T-helper 17 cell (primary cell): ENCODE measurements around the gene MUC5B. TPM values are rescaled to one million over a fixed set of nuclear protein-coding genes. Genes with fewer than 3 reads are reported as not detected.
A peak's percentile ranks its signal among the peaks of the same experiment; 100 is the strongest.

Experiments
- ATAC-seq: fragments of 150-1000 bp; cut with Tn5 transposase; 2 replicates; pipeline ENCODE4 v1.10.0; 2021; ENCODE audit warnings: mild to moderate bottlenecking, moderate library complexity
- DNase-seq, 3 donors: peaks; one replicate each; pipeline versions ENCODE4 v3.0.0 to v3.0.0-alpha.2; 2020 to 2021
- H3K9me3 ChIP-seq: one replicate; pipeline ENCODE4 v1.7.0; 2013; ENCODE audit warnings: low read length, mild to moderate bottlenecking; ENCODE audit not compliant: control insufficient read depth, poor library complexity, severe bottlenecking
- H3K27ac Mint-ChIP-seq: one replicate; pipeline ENCODE4 v1.8.0; 2022; ENCODE audit warnings: mild to moderate bottlenecking, moderate library complexity, mixed read lengths
- H3K27me3 Mint-ChIP-seq: one replicate; pipeline ENCODE4 v1.8.0; 2022; ENCODE audit warnings: mixed read lengths
- H3K36me3 Mint-ChIP-seq: one replicate; pipeline ENCODE4 v1.8.0; 2022; ENCODE audit warnings: low read depth, mixed read lengths
- H3K4me1 Mint-ChIP-seq: one replicate; pipeline ENCODE4 v1.8.0; 2022; ENCODE audit warnings: mild to moderate bottlenecking, mixed read lengths
- H3K4me3 Mint-ChIP-seq: one replicate; pipeline ENCODE4 v1.8.0; 2022; ENCODE audit warnings: mild to moderate bottlenecking, moderate library complexity, mixed read lengths
- total RNA-seq, 4 donors: library from RNA in 2 of 4; stranded (reverse) in 2 of 4; gene quantifications; one replicate each; pipeline ENCODE4 v1.2.3 and lab custom pipeline; 2022 to 2026

Gene MUC5B
- total RNA-seq, 2 donors from 2014 or later, result not detected

DNA sequence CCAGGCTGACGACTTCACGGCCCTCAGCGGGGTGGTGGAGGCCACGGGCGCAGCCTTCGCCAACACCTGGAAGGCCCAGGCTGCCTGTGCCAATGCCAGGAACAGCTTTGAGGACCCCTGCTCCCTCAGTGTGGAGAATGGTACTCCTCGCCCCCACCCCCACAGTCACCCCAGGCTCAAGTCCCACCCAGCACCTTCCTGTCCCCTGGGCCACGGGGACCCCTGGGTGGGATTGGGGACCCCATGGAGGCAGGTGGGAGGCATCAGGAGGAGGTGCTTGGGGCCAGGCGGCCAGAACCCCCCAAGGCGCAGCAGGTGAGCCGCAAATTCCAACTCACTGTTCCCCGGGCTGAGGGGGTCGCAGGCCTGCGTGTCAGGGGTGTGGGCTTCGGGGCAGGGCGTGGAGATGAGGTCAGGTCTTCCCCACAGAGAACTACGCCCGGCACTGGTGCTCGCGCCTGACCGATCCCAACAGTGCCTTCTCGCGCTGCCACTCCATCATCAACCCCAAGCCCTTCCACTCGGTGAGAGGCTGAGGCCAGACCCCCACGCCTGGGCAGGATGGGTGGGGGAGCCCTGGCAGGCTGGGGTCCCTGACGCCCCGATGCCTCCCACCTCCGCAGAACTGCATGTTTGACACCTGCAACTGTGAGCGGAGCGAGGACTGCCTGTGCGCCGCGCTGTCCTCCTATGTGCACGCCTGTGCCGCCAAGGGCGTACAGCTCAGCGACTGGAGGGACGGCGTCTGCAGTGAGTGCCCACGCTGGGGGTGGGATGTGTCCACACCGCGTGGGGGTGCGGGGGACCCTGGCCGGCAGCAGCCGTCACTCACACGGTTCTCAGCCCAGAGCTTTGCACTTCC lies 9.4 kb downstream of the MUC5B start:
- DNase-seq (peak in 1 of 3 donors; percentile 7), ATAC-seq (no peak)
- no peaks in the 10 kb centered on the region for H3K9me3 ChIP-seq
- H3K4me1 Mint-ChIP-seq, result no peaks in the 10 kb centered on the region
- no peak overlapping the region for H3K27ac Mint-ChIP-seq
- H3K4me3 Mint-ChIP-seq, result no peak overlapping the region
- H3K27me3 Mint-ChIP-seq, result no peaks in the 10 kb centered on the region
- no peaks in the 10 kb centered on the region for H3K36me3 Mint-ChIP-seq

DNA sequence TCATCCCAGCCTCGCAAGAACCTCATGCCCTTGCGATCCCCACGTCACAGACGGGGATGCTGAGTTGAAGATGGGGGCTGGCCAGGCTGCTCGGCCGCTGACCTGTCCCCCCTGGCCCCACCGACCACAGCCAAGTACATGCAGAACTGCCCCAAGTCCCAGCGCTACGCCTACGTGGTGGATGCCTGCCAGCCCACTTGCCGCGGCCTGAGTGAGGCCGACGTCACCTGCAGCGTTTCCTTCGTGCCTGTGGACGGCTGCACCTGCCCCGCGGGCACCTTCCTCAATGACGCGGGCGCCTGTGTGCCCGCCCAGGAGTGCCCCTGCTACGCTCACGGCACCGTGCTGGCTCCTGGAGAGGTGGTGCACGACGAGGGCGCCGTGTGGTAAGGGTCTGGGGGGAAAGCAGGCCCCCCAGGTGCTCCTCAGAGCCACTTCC lies 10.0 kb downstream of the MUC5B start:
- H3K27ac Mint-ChIP-seq, result no peak overlapping the region
- peak in 1 of 3 donors; percentile 4 for DNase-seq

DNA sequence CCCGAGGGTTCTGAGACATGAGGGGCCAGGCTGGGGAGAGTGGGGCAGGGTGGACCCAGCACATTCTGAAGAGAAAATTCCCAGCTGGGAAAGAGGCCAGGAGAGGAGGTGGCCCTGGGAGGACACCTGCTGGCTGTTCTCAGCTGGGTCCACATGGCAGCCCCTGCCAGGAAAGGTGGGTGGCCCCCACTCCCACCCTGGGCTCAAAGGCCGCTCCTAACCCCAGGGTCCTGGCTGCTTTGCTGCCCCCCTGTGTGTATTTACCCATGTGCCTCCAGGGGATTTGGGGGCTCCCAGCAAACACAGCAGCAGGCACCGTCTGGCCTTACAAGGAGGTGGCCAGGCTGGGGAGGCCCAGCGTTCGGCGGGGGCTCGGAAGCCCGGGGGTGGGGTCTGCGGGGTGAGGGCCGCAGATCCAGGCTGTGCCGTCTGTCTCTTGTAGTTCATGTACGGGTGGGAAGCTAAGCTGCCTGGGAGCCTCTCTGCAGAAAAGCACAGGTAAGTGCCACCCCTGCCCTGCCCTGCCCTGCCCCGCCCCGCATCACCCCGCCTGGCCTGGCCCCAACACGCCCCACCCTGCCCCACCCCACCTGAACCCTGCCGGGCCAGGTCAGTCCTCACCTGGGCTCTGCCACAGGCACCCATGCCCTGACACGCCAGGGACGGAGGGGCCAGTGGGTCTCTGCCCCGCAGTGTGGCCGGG lies 10.6 kb downstream of the MUC5B start:
- Mint-ChIP-seq H3K27me3 (no peaks in the 10 kb centered on the region), H3K4me3 (no peak overlapping the region), H3K4me1 (no peaks in the 10 kb centered on the region), H3K36me3 (no peaks in the 10 kb centered on the region), H3K27ac (no peak overlapping the region)
- peak in 1 of 3 donors; percentile 6 for DNase-seq
- no peaks in the 10 kb centered on the region for H3K9me3 ChIP-seq
- ATAC-seq, result no peak

More for the DNA sequence above, 10.0 kb downstream of the MUC5B start:
- no peaks in the 10 kb centered on the region for H3K4me1 Mint-ChIP-seq
- no peaks in the 10 kb centered on the region for H3K36me3 Mint-ChIP-seq
- no peaks in the 10 kb centered on the region for H3K9me3 ChIP-seq
- no peaks in the 10 kb centered on the region for H3K27me3 Mint-ChIP-seq
- ATAC-seq, result no peak
- no peak overlapping the region for H3K4me3 Mint-ChIP-seq

DNA sequence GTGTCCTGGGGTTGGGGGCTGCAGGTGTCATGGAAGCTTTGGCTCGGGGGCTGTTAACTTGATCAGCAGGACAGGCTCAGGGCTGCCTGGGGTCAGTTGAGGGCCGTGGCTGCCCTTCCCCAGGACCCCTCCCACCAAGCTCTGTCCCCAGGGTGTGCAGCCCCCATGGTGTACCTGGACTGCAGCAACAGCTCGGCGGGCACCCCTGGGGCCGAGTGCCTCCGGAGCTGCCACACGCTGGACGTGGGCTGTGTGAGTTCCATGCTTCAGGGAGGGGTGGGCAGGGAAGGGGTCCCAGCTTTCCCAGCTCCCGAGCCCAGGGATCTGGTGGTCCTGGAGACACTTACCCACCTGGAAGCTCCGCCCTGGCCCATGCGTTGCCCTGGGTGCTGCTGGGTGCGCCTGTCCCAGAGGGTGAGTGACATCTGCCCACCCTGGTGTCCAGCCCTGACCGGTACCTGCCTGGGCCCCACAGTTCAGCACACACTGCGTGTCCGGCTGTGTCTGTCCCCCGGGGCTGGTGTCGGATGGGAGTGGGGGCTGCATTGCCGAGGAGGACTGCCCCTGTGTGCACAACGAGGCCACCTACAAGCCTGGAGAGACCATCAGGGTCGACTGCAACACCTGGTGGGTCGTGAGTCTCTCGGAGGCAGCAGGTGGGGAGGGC lies 11.3 kb downstream of the MUC5B start:
- Mint-ChIP-seq H3K4me1 (no peaks in the 10 kb centered on the region), H3K27me3 (no peaks in the 10 kb centered on the region), H3K27ac (no peak overlapping the region), H3K36me3 (no peaks in the 10 kb centered on the region), H3K4me3 (no peak overlapping the region)
- H3K9me3 ChIP-seq, result no peaks in the 10 kb centered on the region
- DNase-seq (peak in 1 of 3 donors; percentile 4), ATAC-seq (no peak)

DNA sequence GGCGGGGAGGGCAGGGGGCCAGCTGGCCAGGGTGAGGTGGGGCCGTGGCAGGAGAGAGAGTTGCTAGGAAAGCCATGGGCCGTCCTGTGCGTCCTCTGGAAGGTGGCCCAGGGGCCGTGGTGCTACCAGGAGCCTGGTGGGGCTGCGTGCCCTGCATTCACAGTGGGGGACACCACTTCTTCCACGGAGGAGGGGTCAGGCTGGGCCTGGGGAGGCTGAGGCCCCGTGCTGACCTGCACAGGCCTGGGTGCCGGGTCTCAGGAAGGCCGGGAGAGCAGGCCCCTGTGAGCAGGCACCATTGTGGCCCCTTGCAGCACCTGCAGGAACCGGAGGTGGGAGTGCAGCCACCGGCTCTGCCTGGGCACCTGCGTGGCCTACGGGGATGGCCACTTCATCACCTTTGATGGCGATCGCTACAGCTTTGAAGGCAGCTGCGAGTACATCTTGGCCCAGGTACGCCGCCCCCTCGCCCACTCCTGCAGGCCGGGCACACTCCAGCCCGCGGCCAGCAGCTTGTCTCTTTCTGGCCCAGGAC lies 12.0 kb downstream of the MUC5B start:
- no peaks in the 10 kb centered on the region for H3K9me3 ChIP-seq
- ATAC-seq (no peak), DNase-seq (peak in 1 of 3 donors; percentile 10)
- H3K36me3 Mint-ChIP-seq, result no peaks in the 10 kb centered on the region
- no peak overlapping the region for H3K4me3 Mint-ChIP-seq
- H3K27ac Mint-ChIP-seq, result no peak overlapping the region
- H3K27me3 Mint-ChIP-seq, result no peaks in the 10 kb centered on the region
- H3K4me1 Mint-ChIP-seq, result no peaks in the 10 kb centered on the region

DNA sequence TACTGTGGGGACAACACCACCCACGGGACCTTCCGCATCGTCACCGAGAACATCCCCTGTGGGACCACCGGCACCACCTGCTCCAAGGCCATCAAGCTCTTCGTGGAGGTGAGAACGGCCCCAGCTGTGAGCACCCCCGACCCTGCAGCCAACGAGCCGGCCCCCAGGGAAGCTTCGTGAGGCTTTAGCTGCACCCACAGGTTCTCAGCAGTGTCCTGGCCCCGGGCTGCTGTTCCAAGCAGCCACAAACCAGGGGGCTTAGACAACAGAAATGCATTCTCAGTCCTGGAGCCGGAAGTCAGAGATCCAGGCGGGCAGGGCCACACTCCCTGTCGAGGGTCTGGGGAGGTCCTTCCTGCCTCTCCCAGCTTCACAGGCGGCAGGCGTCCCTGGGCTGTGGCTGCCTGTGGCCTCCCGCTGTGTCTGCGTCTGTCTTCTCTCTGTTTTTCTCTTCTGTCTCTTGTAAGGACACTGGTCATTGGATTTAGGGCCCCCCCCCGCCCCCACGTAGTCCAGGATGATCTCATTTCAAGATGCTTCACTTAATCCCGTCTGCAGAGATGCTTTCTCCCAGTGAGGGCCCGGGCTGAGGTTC lies 12.5 kb downstream of the MUC5B start:
- DNase-seq (no peak), ATAC-seq (no peak)
- H3K9me3 ChIP-seq, result no peaks in the 10 kb centered on the region
- no peaks in the 10 kb centered on the region for H3K36me3 Mint-ChIP-seq
- H3K4me3 Mint-ChIP-seq, result no peak overlapping the region
- no peaks in the 10 kb centered on the region for H3K4me1 Mint-ChIP-seq
- no peak overlapping the region for H3K27ac Mint-ChIP-seq
- no peaks in the 10 kb centered on the region for H3K27me3 Mint-ChIP-seq

DNA sequence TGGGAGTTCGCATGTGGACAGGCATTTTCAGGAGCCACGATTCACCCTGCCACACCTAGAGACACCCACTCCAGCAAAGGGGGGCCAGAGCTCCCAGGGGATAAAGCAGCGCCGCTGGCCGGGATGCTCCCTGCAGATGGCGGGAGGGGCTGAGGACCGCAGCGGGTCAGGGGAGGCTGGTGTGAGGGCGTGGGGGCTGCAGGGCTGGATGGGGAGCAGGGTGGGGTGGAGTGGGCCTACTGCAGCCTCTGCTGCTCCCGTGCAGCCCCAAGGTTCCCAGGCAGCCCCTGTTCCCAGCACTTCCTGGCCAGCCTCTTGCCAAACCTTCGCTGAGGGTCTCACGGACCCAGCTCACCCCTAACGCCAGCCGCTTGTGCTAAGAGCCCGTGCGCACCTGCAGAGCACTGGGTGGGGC lies 13.0 kb downstream of the MUC5B start:
- Mint-ChIP-seq H3K36me3 (no peaks in the 10 kb centered on the region), H3K27me3 (no peaks in the 10 kb centered on the region), H3K4me1 (no peaks in the 10 kb centered on the region), H3K27ac (no peak overlapping the region), H3K4me3 (no peak overlapping the region)
- no peaks in the 10 kb centered on the region for H3K9me3 ChIP-seq
- DNase-seq (peak in 1 of 3 donors; percentile 5), ATAC-seq (no peak)

DNA sequence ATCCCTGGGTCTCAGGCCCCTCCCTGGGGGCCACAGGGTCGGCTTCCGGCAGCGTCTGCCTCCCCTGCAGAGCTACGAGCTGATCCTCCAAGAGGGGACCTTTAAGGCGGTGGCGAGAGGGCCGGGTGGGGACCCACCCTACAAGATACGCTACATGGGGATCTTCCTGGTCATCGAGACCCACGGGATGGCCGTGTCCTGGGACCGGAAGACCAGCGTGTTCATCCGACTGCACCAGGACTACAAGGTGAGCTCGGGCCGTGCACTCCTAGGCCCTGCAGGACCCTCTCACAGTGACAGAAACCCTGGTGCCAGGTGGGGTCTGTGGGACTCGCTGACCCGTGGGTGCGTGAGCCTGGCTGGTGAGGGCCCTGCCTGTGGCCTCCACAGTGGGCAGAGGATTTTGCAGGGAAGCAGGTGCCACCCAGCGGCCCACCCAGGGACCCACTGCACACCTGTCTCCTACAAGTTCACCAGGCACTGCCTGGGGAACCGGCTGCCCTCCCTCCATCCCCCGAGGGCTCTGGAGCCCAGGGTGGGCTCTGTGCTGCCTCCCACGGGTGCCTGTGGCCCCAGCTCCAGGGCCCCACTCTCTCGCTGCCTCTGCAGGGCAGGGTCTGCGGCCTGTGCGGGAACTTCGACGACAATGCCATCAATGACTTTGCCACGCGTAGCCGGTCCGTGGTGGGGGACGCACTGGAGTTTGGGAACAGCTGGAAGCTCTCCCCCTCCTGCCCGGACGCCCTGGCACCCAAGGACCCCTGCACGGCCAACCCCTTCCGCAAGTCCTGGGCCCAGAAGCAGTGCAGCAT lies 13.7 kb downstream of the MUC5B start:
- Mint-ChIP-seq H3K4me1 (no peaks in the 10 kb centered on the region), H3K36me3 (no peaks in the 10 kb centered on the region), H3K27ac (no peak overlapping the region), H3K27me3 (no peaks in the 10 kb centered on the region), H3K4me3 (no peak overlapping the region)
- DNase-seq, result no peak
- H3K9me3 ChIP-seq, result no peaks in the 10 kb centered on the region
- no peak for ATAC-seq

DNA sequence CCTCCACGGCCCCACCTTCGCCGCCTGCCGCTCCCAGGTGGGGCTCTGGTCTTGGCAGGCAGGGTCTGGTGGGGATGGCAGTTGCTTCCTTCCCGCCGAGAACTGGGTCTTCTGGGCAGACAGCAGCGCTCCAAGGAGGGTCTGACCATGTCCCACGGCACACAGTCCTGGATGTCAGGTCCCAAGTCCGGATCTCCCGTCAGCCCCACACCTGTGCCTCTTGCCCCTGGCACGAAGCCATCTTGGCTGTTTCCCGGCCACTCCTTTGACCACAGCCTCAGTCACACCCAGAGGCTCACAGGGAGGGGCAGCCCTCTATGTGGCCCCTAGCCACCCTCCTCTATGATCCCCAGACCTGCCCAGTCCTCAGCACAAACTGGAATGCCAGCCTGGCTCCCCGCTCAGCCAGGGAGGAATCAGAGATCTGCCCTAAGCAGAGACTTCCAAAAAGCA lies 14.3 kb downstream of the MUC5B start:
- DNase-seq (no peak), ATAC-seq (no peak)
- peak overlapping the region; percentile 16 for H3K27ac Mint-ChIP-seq
- no peak overlapping the region for H3K4me3 Mint-ChIP-seq
- no peaks in the 10 kb centered on the region for H3K9me3 ChIP-seq
- no peaks in the 10 kb centered on the region for H3K36me3 Mint-ChIP-seq
- H3K27me3 Mint-ChIP-seq, result no peaks in the 10 kb centered on the region
- H3K4me1 Mint-ChIP-seq, result no peaks in the 10 kb centered on the region

DNA sequence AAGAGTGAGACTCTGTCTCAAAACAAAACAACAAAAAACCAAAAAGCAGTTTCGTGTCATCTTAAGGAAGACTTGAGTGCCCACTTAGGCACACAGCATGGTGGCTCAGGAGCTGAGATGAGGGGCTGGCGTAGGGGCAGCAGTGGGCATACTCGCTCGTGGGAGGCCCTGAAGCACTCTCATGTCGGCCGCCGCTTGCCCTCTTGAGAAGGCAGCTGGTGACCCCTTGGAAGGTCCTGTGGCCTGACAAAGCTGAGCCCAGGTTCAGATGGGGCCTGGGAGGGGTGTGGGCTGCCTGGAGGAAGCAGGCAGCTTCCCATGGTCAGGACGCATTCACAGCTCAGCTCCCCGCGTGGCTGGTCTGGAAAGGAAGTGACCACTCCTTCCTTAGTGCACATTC lies 15.0 kb downstream of the MUC5B start:
- ATAC-seq (no peak), DNase-seq (no peak)
- Mint-ChIP-seq H3K4me3 (no peak overlapping the region), H3K36me3 (no peaks in the 10 kb centered on the region), H3K27ac (no peak overlapping the region), H3K27me3 (no peaks in the 10 kb centered on the region), H3K4me1 (no peaks in the 10 kb centered on the region)
- H3K9me3 ChIP-seq, result no peaks in the 10 kb centered on the region

DNA sequence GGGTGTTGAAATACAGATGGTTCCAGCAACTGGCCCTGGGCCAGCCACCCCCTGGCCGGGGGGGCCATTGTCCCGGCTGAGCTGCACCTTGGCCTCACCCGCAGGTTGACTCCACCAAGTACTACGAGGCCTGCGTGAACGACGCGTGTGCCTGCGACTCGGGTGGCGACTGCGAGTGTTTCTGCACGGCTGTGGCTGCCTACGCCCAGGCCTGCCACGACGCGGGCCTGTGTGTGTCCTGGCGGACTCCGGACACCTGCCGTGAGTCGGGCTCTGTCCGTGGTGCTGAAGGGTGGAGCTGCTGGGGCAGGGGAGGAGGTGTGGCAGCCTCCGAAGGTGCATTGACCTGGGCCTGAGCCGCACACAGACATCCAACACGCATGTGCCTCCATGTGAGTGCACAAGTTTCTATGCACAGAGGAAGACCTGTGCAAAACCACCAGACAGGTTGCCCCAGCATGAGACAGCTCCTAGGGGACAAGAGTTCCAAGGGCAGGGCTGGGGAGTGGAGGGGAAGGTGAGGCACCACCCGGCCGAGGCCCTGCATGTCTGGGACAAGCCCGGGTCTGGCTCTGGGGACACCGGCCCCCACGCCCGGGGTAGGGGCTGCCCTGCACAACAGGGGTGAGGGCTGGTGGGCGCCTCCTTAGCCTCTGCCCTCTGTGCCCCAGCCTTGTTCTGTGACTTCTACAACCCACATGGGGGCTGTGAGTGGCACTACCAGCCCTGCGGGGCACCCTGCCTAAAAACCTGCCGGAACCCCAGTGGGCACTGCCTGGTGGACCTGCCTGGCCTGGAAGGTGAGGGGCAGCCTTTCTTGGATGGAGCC lies 16.1 kb downstream of the MUC5B start:
- Mint-ChIP-seq H3K36me3 (no peaks in the 10 kb centered on the region), H3K27me3 (no peaks in the 10 kb centered on the region), H3K4me1 (no peaks in the 10 kb centered on the region), H3K27ac (no peak overlapping the region), H3K4me3 (no peak overlapping the region)
- ATAC-seq (no peak), DNase-seq (no peak)
- H3K9me3 ChIP-seq, result no peaks in the 10 kb centered on the region
